ENCODE results near the gene MYO3B.

DNA sequence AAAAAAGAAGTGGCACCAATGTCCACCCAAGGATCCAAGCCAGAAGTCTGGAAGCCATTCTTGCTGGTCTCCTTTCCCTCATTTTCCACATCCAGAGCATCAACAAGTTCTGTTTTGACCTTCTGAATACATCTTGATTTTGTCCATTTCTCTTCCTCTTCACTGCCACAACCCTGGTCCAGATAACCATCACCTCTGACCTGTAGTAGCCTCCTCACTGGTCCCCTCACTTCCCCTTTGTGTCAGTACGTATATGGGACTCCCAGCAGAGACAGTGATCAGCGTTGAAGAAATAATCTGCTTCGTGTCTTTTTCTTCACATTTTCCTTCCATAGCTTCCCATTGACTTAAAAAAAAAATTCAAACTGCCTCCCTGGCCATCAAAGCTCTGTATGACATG is 427.9 kb downstream of the MYO3B start:
- TF ChIP-seq POLR2A (IDR thresholded peaks at IDR 0.05; ENCODE audit: low read depth, low read length) (no peak), TAF1 (IDR thresholded peaks at IDR 0.05; ENCODE audit: low read depth, low read length) (no peak), POLR2AphosphoS5 (IDR thresholded peaks at IDR 0.05; ENCODE audit: low read depth, low read length) (no peak), SPI1 (IDR thresholded peaks at IDR 0.05; ENCODE audit: low read depth, low read length) (no peak), POU2F2 (IDR thresholded peaks at IDR 0.05; ENCODE audit: low read depth, low read length) (no peak)

All from GM12891 (cell line).